Kidney (tissue), 14 donors: ENCODE measurements around the gene TLK1. TPM values are rescaled to one million over a fixed set of nuclear protein-coding genes. Genes with fewer than 3 reads are reported as not detected.
A peak's percentile ranks its signal among the peaks of the same experiment; 100 is the strongest.

ENCODE experiments used
- DNase-seq, 5 donors: peaks; one replicate each; pipeline ENCODE4 v3.0.0-alpha.2; 2013 to 2020
- FAIRE-seq: peaks from 2 replicates; lab custom pipeline; 2012; peaks lifted over from hg19 to GRCh38; lab: Jason Lieb, UNC
- H3K27ac ChIP-seq, 2 donors: one replicate each; pipeline ENCODE4 v1.7.0; 2013; ENCODE audit warnings: low read depth in 2 of 2, low read length in 2 of 2, inconsistent platforms in 1 of 2
- H3K27me3 ChIP-seq: one replicate; pipeline ENCODE4 v1.7.1; 2013; ENCODE audit warnings: low read length, inconsistent platforms; ENCODE audit not compliant: control insufficient read depth, insufficient read depth
- H3K36me3 ChIP-seq, 3 donors: one replicate each; pipeline versions ENCODE4 v1.7.0 to v1.7.1; 2013; ENCODE audit warnings: low read length in 3 of 3, control low read depth in 1 of 3, inconsistent platforms in 1 of 3; ENCODE audit not compliant: insufficient read depth in 3 of 3, control insufficient read depth in 2 of 3
- H3K4me1 ChIP-seq, 3 donors: one replicate each; pipeline versions ENCODE4 v1.7.0 to v1.7.1; 2013; ENCODE audit warnings: low read length in 3 of 3, inconsistent platforms in 1 of 3, low read depth in 1 of 3; ENCODE audit not compliant: control insufficient read depth in 2 of 3, insufficient read depth in 2 of 3
- H3K4me3 ChIP-seq, 3 donors: one replicate each; pipeline versions ENCODE4 v1.7.0 to v1.8.1; 2013; ENCODE audit warnings: low read length in 3 of 3, control low read depth in 1 of 3, inconsistent platforms in 1 of 3
- H3K9ac ChIP-seq, 3 donors: one replicate each; pipeline versions ENCODE4 v1.7.0 to v1.7.1; 2013; ENCODE audit warnings: low read length in 3 of 3, control low read depth in 1 of 3, inconsistent platforms in 1 of 3
- H3K9me3 ChIP-seq, 3 donors: one replicate each; pipeline versions ENCODE4 v1.7.0 to v1.7.1; 2013; ENCODE audit warnings: low read length in 3 of 3, control low read depth in 1 of 3, inconsistent platforms in 1 of 3; ENCODE audit not compliant: control insufficient read depth in 2 of 3, insufficient read depth in 1 of 3
- intact Hi-C: fragments of 100-400 bp; cut with DNase I; formaldehyde crosslinking; loops from one replicate; pipeline ENCODE4 v1.11.1; 2022
- polyA plus RNA-seq: library from polyadenylated mRNA; stranded (reverse); fragments of 350-450 nt; fragmentation: Illumina TruSeq; extraction: RNeasy Lipid Tissue Mini Kit (QIAGEN cat#74804); gene quantifications from one replicate; pipeline ENCODE4 v1.2.3, GENCODE V29; 2014; ENCODE audit warnings: low read depth, low replicate concordance; ENCODE audit not compliant: insufficient read depth
- total RNA-seq: library from RNA; stranded (reverse); fragmentation: NEBNext Ultra II Directional; extraction: Animal tissue kit (Norgen Biotek cat#: 25700); gene quantifications from one replicate; pipeline ENCODE4 v1.2.1, GENCODE V29; 2021
- TF ChIP-seq, protein P1 (sequence below): IDR thresholded peaks from 3 replicates; pipeline ENCODE4 v1.5.1; 2012; ENCODE audit warnings: mild to moderate bottlenecking, moderate library complexity, borderline replicate concordance; ENCODE audit not compliant: insufficient read depth; ENCODE audit errors: extremely low read depth
- donor health status: control.
- donor health status: control.
- donor health status: control.
- donor health status: control.
- donor health status: control.
- donor health status: DM: yes; HTN: yes; CAD: no.
- donor health status: Normal renal cell carcinoma (clear cell type).

TLK1 gene
- total and polyA plus RNA-seq, 2 donors from 2014 or later: 12.3 to 80.3 TPM

DNA sequence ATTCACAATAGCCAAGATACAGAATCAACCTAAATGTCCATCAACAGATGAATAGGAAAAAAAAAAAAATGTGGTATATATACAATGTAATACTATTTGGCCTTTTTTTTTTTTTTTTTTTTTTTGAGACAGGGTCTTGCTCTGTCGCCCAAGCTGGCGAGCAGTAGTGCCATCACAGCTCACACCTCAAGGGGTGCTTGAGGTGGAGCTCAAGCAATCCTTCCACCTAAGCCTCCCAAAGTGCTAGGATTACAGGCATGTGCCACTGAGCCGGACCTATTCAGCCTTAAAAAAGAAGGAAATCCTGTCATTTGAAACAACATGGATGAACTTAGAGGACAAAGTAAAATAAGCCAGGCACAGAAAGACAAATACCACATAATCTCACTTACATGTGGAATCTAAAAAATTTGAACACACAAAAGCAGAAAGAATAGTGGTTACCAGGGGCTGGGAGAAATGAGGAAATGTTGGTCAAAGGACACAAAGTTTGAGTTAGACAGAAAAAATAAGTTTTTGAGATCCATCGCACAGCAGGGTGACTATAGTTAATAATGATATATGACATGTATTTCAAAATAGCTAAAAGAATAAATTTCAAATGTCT is 26.0 kb downstream of the TLK1 start:
- peak in 1 of 5 donors; percentile 8 for DNase-seq
- H3K9ac ChIP-seq: no peak overlapping the region
- intact Hi-C loops: no loop called here
- no peak overlapping the region for H3K4me3 ChIP-seq
- H3K27ac ChIP-seq: no peak overlapping the region
- TF ChIP-seq, protein P1, sequence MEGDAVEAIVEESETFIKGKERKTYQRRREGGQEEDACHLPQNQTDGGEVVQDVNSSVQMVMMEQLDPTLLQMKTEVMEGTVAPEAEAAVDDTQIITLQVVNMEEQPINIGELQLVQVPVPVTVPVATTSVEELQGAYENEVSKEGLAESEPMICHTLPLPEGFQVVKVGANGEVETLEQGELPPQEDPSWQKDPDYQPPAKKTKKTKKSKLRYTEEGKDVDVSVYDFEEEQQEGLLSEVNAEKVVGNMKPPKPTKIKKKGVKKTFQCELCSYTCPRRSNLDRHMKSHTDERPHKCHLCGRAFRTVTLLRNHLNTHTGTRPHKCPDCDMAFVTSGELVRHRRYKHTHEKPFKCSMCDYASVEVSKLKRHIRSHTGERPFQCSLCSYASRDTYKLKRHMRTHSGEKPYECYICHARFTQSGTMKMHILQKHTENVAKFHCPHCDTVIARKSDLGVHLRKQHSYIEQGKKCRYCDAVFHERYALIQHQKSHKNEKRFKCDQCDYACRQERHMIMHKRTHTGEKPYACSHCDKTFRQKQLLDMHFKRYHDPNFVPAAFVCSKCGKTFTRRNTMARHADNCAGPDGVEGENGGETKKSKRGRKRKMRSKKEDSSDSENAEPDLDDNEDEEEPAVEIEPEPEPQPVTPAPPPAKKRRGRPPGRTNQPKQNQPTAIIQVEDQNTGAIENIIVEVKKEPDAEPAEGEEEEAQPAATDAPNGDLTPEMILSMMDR: no peak
- no peaks in the 10 kb centered on the region for H3K36me3 ChIP-seq
- H3K4me1 ChIP-seq: peaks cover 0 to 7% (median 2%) of the 10 kb centered on the region in 3 donors
- no peaks in the 10 kb centered on the region for H3K27me3 ChIP-seq
- H3K9me3 ChIP-seq: no peaks in the 10 kb centered on the region
- no peak for FAIRE-seq

DNA sequence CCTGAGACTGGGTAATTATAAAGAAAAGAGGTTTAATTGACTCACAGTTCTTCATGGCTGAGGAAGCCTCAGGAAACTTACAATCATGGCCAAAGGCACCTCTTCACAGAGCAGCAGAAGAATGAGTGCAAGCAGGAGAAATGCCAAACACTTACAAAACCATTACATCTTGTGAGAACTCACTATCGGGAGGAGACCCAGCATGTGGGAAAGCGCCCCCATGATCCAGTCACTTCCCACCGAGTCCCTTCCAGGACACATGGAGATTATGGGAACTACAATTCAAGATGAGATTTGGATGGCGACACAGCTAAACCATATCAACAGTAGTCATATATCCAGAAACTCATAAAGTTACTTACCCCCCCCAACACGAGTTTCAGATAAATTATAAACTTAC is 28.6 kb downstream of the TLK1 start:
- H3K4me3 ChIP-seq: no peak overlapping the region
- no peak overlapping the region for H3K27ac ChIP-seq
- TF ChIP-seq, protein P1: no peak
- FAIRE-seq (no peak), DNase-seq (no peak)
- H3K9ac ChIP-seq: no peak overlapping the region
- H3K4me1 ChIP-seq: peaks cover 0 to 7% (median 2%) of the 10 kb centered on the region in 3 donors
- H3K9me3 ChIP-seq: no peaks in the 10 kb centered on the region
- intact Hi-C loops: no loop called here
- H3K36me3 ChIP-seq: no peaks in the 10 kb centered on the region
- no peaks in the 10 kb centered on the region for H3K27me3 ChIP-seq

DNA sequence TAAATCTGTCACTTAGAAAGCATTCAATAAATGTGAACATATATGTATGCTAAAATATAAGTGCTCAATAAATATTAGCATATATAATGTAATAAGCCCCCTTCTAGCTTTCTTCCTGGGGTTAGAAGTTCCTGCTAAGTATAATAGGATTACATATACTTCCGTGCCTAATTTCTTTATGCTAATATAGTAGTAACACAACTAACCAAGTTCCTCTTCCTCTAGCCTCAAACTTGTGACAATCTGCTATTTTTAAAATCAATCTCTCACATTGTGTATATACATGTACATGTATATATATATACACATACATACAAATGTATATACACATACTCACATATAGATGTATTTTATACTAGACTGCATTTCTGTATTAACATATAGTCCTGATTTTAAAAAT is 32.2 kb downstream of the TLK1 start:
- peaks cover 0 to 4% (median 0%) of the 10 kb centered on the region in 3 donors for H3K4me1 ChIP-seq
- FAIRE-seq (no peak), DNase-seq (no peak)
- H3K27me3 ChIP-seq: no peaks in the 10 kb centered on the region
- TF ChIP-seq, protein P1: no peak
- no peaks in the 10 kb centered on the region for H3K36me3 ChIP-seq
- no peak overlapping the region for H3K4me3 ChIP-seq
- no peaks in the 10 kb centered on the region for H3K9me3 ChIP-seq
- intact Hi-C loops: no loop called here
- H3K9ac ChIP-seq: no peak overlapping the region
- no peak overlapping the region for H3K27ac ChIP-seq

DNA sequence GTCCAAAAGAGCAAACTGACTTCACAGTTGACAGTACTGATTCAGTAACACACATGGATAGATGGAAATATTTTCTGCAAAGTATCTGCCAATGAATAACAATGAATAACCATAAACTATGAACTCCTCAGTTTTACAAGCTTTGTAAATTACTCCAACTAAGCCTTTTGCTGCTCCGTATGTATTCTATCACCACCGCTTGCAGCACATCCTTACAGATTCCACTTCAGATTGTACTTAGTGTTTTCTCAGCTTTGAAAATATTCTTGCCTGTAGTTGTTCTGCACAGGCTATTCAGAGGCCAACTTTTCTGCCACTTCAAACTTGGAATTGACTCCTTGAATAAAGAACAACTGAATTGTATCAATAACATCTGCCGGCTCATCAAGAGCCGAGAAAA is 36.2 kb downstream of the TLK1 start:
- Histone ChIP-seq H3K36me3 (no peaks in the 10 kb centered on the region), H3K27me3 (no peaks in the 10 kb centered on the region), H3K9me3 (no peaks in the 10 kb centered on the region), H3K4me3 (no peak overlapping the region), H3K4me1 (no peaks in the 10 kb centered on the region), H3K27ac (no peak overlapping the region), H3K9ac (no peak overlapping the region)
- no peak for FAIRE-seq
- TF ChIP-seq, protein P1: no peak
- intact Hi-C loops: no loop called here
- DNase-seq: no peak
